K562 (cell line): ENCODE data around the gene SUMO3. TPM values are rescaled to one million over a fixed set of nuclear protein-coding genes. Genes with fewer than 3 reads are reported as not detected.

Experiments
- AFF4 ChIP-seq: sonication (generic); formaldehyde crosslinking; IDR thresholded peaks from 2 replicates; pipeline ENCODE4 v1.8.0; 2023; ENCODE audit warnings: mild to moderate bottlenecking, missing genetic modification reagents
- ARID2 ChIP-seq: fragments of 450-650 bp; IDR thresholded peaks from 2 replicates; pipeline ENCODE4 v1.6.1; 2017; ENCODE audit warnings: antibody characterized with exemption, mild to moderate bottlenecking
- E4F1 ChIP-seq: fragments of 250-450 bp; sonication (Bioruptor Pico); IDR thresholded peaks from 2 replicates; pipeline ENCODE4 v1.5.0; 2021; ENCODE audit warnings: mild to moderate bottlenecking, borderline replicate concordance
- EP400 ChIP-seq: fragments of 450-650 bp; IDR thresholded peaks from 2 replicates; pipeline ENCODE4 v1.6.1; 2017; ENCODE audit warnings: antibody characterized with exemption, mild to moderate bottlenecking, moderate library complexity
- HCFC1 ChIP-seq: IDR thresholded peaks from 2 replicates; pipeline ENCODE4 v1.6.1; 2012; ENCODE audit warnings: low read depth, low read length, improper control_type of control experiment
- IFI16 ChIP-seq: fragments of 250-450 bp; sonication (Bioruptor Pico); IDR thresholded peaks from 2 replicates; pipeline ENCODE4 v2.1.2; 2022; ENCODE audit warnings: mild to moderate bottlenecking, inconsistent platforms
- MXD1 ChIP-seq: fragments of 250-450 bp; sonication (Bioruptor Pico); IDR thresholded peaks from 2 replicates; pipeline ENCODE4 v1.8.0; 2021; ENCODE audit warnings: borderline replicate concordance, mild to moderate bottlenecking, moderate library complexity; ENCODE audit not compliant: poor library complexity, severe bottlenecking
- NCOR1 ChIP-seq: fragments of 450-650 bp; IDR thresholded peaks from 2 replicates; pipeline ENCODE4 v1.6.1; 2016; ENCODE audit warnings: mild to moderate bottlenecking, moderate library complexity
- RB1 ChIP-seq: fragments of 450-650 bp; IDR thresholded peaks from 2 replicates; pipeline ENCODE4 v1.6.1; 2017; ENCODE audit warnings: low read depth, mild to moderate bottlenecking
- SUPT5H ChIP-seq: fragments of 450-650 bp; IDR thresholded peaks from 2 replicates; pipeline ENCODE4 v1.6.1; 2016
- YY1 ChIP-seq, 3 experiments: IDR thresholded peaks; 2 replicates each; pipeline ENCODE4 v1.6.1; 2011; ENCODE audit warnings: low read length in 2 of 3, mild to moderate bottlenecking in 2 of 3, moderate library complexity in 2 of 3, borderline replicate concordance in 1 of 3, control low read depth in 1 of 3, low read depth in 1 of 3; ENCODE audit not compliant: insufficient read depth in 3 of 3, insufficient replicate concordance in 2 of 3, control insufficient read depth in 1 of 3, insufficient read length in 1 of 3; ENCODE audit errors: extremely low read depth in 1 of 3
- ZBTB34 ChIP-seq: fragments of 250-450 bp; sonication (Bioruptor Pico); IDR thresholded peaks from 2 replicates; pipeline ENCODE4 v1.8.0; 2021; ENCODE audit warnings: mild to moderate bottlenecking, moderate library complexity
- ZC3H4 ChIP-seq: sonication (generic); formaldehyde crosslinking; IDR thresholded peaks from 2 replicates; pipeline ENCODE4 v1.9.0; 2021; ENCODE audit warnings: missing genetic modification reagents, borderline replicate concordance
- ZNF197 ChIP-seq: fragments of 200-800 bp; sonication (Bioruptor generic); IDR thresholded peaks from 2 replicates; pipeline ENCODE4 v1.6.1; 2016; ENCODE audit warnings: low read depth, missing genetic modification characterization, missing compliant biosample characterization
- ZNF655 ChIP-seq: fragments of 250-450 bp; sonication (Bioruptor Pico); IDR thresholded peaks from 2 replicates; pipeline ENCODE4 v1.5.0; 2021
- polyA plus RNA-seq, 8 experiments: library from polyadenylated mRNA; depleted of rRNA in 4 of 8; stranded (reverse) in 5 of 8; unstranded in 3 of 8; fragments of >200 nt; fragmentation: Nextera tagmentation in 2 of 8; fragmentation: Illumina TruSeq in 1 of 8; extraction: Ambion mirVana in 2 of 8; extraction: Trizol in 1 of 8; gene quantifications; 2 replicates each; pipeline versions ENCODE4 v1.2.1 to v1.2.3, GENCODE V29; 2011 to 2014; ENCODE audit warnings: inconsistent platforms in 1 of 8, missing spikeins in 1 of 8
- total RNA-seq, 7 experiments: library from RNA; depleted of rRNA in 6 of 7; stranded (reverse); fragments of >200 nt in 6 of 7; fragmentation: Illumina TruSeq in 2 of 7; extraction: Trizol in 2 of 7; gene quantifications; 2 replicates each; pipeline versions ENCODE4 v1.2.1 to v1.2.3, GENCODE V29; 2011 to 2021; ENCODE audit warnings: low replicate concordance in 1 of 7

Gene SUMO3
- total and polyA plus RNA-seq, 9 of the 15 experiments (the other 6 are each of a cell fraction or from before 2014, with no cell fraction given), result 13.9 to 143 (median 113) TPM

- peak in 2 of 3 experiments; percentile 53 to 55 for TF ChIP-seq YY1 (IDR thresholded peaks at IDR 0.05; ENCODE audit: borderline replicate concordance in 1 of 3, control insufficient read depth in 1 of 3, extremely low read depth in 1 of 3, insufficient read depth in 3 of 3, insufficient read length in 1 of 3, insufficient replicate concordance in 2 of 3, low read depth in 1 of 3, low read length in 2 of 3)
- TF ChIP-seq NCOR1, result no peak
- TF ChIP-seq SUPT5H, result peak; percentile 55; the same call in 1 of the 2 replicates
- TF ChIP-seq RB1, result peak; percentile 95
- peak; percentile 70 for TF ChIP-seq MXD1 (CRISPR knock-in tag)
- peak; percentile 99 for TF ChIP-seq ZNF197 (CRISPR knock-in tag)
- no peak for TF ChIP-seq ARID2
- TF ChIP-seq ZNF655, result peak; percentile 13; the same call in 1 of the 2 replicates
- peak; percentile 77; the same call in 1 of the 2 replicates for TF ChIP-seq E4F1 (CRISPR knock-in tag)
- no peak for TF ChIP-seq EP400
- peak; percentile 90 for TF ChIP-seq ZBTB34 (CRISPR knock-in tag)
- TF ChIP-seq ZC3H4 (CRISPR knock-in tag), result no peak; the same call in 1 of the 2 replicates
- TF ChIP-seq HCFC1, result no peak
- 0 out of 2 replicates have a peak, but pooled peaks have one; percentile 84 for TF ChIP-seq AFF4 (CRISPR knock-in tag)
- peak; percentile 88; the same call in 1 of the 2 replicates for TF ChIP-seq IFI16
Measured at GRCh38 chr21:44817914-44818639, at the start of gene SUMO3 (continued).
